SHP77 (cell line): ENCODE results near the gene SSH3.

Source experiments
- DNase-seq, 2 experiments: peaks; one replicate each; lab custom pipeline; 2025; lab: John Stamatoyannopoulos, UW

Gene SSH3

GRCh38 chr11:67268081-67268961, 35.0 kb upstream of the SSH3 start:
- DNase-seq: no peak

GRCh38 chr11:67268962-67269268, 34.4 kb upstream of the SSH3 start:
- DNase-seq: no peak

- DNase-seq: no peak
Observed at GRCh38 chr11:67269401-67270255, 33.7 kb upstream of the SSH3 start.

- no peak for DNase-seq
Observed at GRCh38 chr11:67270256-67271204, 32.8 kb upstream of the SSH3 start.

GRCh38 chr11:67271205-67271540, 32.2 kb upstream of the SSH3 start:
- no peak for DNase-seq

- DNase-seq: no peak
Observed at GRCh38 chr11:67271541-67272284, 31.6 kb upstream of the SSH3 start.

- DNase-seq: no peak
Observed at GRCh38 chr11:67272327-67273259, 30.7 kb upstream of the SSH3 start.

- DNase-seq: no peak
Observed at GRCh38 chr11:67273260-67273990, 29.9 kb upstream of the SSH3 start.

- no peak for DNase-seq
Observed at GRCh38 chr11:67274768-67275605, 28.3 kb upstream of the SSH3 start.

GRCh38 chr11:67275606-67276409, 27.5 kb upstream of the SSH3 start:
- no peak for DNase-seq

- DNase-seq: peak; percentile 81 to 94
Observed at GRCh38 chr11:67276781-67277230, 26.5 kb upstream of the SSH3 start.

GRCh38 chr11:67277231-67277961, 25.9 kb upstream of the SSH3 start:
- peak; percentile 90 to 97 for DNase-seq

GRCh38 chr11:67278135-67278938, 25.0 kb upstream of the SSH3 start:
- DNase-seq: no peak

- DNase-seq: no peak
Observed at GRCh38 chr11:67278939-67279588, 24.3 kb upstream of the SSH3 start.

- DNase-seq: no peak
Observed at GRCh38 chr11:67279589-67280340, 23.6 kb upstream of the SSH3 start.
